GM10266 (cell line): Measurements from ENCODE around the gene MAPRE2.
A peak's percentile ranks its signal among the peaks of the same experiment; 100 is the strongest.

Experiments
- DNase-seq: peaks from one replicate; pipeline ENCODE4 v3.0.0; 2012; ENCODE audit errors: extremely low spot score
- TF ChIP-seq, protein P1 (sequence below): IDR thresholded peaks from 2 replicates; pipeline ENCODE4 v1.5.1; 2012; ENCODE audit warnings: mild to moderate bottlenecking, low read depth; ENCODE audit not compliant: control insufficient read depth, insufficient read depth; ENCODE audit errors: missing control alignments

Gene MAPRE2

DNA sequence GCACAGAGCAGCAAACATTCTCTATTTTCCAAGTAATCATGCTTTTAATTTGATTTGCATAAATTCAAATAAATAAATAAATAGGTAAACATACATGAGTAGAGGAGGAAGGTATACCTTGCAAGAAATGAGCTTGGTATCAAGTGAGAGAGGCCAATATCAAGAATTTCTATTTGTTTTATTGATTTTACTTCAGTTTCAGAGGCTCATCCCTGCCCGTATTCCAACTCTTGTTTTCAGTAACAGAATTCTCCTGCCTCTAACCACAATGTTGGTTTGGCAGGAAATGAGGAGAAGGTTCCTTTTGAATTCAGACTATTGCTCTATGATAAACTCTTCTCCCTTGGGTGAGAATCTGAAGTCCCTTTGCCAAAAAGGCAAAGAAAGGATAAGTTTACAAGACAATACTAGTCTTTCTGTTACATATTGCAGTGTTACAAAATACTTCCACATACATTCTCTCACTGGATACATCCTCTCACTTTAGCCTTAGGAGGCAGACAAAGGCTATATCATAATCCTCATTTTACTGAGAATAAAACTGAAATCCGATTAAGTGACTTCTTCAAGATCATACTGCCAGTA lies 131.3 kb downstream of the MAPRE2 start:
- TF ChIP-seq, protein P1, sequence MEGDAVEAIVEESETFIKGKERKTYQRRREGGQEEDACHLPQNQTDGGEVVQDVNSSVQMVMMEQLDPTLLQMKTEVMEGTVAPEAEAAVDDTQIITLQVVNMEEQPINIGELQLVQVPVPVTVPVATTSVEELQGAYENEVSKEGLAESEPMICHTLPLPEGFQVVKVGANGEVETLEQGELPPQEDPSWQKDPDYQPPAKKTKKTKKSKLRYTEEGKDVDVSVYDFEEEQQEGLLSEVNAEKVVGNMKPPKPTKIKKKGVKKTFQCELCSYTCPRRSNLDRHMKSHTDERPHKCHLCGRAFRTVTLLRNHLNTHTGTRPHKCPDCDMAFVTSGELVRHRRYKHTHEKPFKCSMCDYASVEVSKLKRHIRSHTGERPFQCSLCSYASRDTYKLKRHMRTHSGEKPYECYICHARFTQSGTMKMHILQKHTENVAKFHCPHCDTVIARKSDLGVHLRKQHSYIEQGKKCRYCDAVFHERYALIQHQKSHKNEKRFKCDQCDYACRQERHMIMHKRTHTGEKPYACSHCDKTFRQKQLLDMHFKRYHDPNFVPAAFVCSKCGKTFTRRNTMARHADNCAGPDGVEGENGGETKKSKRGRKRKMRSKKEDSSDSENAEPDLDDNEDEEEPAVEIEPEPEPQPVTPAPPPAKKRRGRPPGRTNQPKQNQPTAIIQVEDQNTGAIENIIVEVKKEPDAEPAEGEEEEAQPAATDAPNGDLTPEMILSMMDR, result no peak
- no peak for DNase-seq

- peak; percentile 12 for DNase-seq
- TF ChIP-seq, protein P1, result no peak
These were observed 133.0 kb downstream of the MAPRE2 start for GRCh38 chr18:35174093-35174731.

- no peak for DNase-seq
- TF ChIP-seq, protein P1, result no peak
These were observed 133.5 kb downstream of the MAPRE2 start for GRCh38 chr18:35174745-35175144.

DNA sequence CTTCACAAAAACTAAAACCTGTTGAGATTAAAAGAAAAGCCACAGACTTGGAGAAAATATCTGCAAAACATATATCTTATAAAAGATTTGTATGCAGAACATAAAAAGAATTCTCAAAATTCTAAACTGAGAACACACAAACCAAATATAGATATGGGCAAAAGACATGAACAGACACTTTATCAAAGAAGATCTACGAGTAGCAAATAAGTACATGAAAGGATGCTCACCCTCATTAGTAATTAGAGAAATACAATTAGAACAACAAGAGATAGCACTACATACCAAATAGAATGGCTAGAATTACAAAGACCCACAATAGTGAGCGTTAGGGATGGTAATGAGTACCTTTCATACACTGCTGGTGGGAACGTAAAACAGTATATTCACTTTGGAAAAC lies 135.7 kb downstream of the MAPRE2 start:
- no peak for DNase-seq
- TF ChIP-seq, protein P1, result no peak

- TF ChIP-seq, protein P1, result no peak
- DNase-seq, result no peak
These were observed 137.0 kb downstream of the MAPRE2 start for GRCh38 chr18:35178260-35178659.

DNA sequence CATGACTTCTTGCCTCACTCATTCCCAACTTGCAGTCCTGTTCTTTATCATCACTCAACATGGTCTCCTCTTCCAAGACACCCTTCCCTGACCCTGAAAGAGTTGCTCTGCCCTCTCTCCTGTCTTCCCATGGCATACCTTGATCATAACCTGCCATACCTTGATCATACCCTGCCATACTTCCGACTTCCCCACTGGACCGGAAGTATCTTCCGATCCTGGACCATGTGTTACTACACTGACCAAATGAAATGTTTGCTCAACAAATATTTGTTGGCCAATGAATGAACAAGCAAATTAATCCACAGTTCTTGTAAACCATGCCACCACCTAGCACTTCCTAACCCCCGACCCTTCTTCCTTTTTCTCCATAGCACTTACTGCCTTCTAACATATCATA lies 138.7 kb downstream of the MAPRE2 start:
- TF ChIP-seq, protein P1, result no peak
- DNase-seq, result no peak

DNA sequence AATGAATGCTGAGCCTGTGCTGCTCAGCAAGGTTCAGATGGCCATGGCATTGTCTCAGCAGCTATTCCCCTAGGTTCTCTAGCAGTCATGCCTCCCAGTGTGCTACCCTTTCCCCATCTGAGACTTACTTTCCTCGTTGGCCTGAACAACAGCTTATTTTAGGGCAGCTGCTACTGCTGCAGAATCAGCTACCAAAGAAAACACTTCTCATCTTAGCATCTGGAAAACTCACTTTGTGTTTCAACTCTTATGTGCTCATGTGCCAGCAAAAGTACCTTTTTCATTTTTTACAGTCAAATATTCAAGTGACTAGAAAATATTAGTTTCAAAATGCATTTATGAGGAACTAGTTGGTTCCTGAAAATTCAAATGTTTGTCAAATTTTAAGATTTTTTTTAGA lies 139.2 kb downstream of the MAPRE2 start:
- DNase-seq, result no peak
- TF ChIP-seq, protein P1, result no peak
